ENCODE results near the gene FAM156B.

DNA sequence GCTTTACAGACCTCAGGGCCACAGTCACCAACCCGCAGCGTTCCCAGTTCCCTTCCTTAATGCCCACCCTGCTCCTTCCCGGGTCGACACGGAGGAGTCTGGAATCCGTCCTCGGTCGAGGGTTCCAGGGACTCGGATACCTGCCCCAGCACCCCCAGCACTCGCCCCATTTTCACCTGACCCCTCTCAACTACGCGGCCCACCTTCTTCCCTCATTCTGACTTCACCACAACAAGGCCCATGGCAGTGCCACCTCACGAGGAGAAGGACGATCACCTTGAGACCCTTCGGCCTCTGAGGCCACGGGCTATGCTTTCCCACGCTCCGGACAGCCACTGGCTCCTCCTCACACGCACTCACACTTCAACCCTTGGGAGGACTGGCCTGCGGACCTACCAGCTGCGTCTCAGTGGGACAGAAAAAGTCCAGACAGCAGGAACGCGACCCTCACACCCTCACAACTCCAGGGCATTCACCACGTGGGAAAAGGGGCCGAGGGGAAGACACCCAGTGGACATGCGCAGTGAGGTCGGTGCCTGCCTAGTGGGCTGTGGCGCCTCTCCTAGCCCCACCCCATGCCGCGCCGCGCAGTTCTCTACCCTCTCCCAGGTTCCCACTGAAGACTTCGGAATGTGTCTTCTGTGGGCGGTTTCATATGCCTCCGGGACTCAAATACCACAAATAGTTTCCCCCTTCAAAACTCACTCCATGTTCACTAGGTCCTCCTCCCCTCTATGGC is 29.4 kb upstream of the FAM156B start, which contains the start of gene XAGE3:
- TF ChIP-seq BACH1 (IDR thresholded peaks at IDR 0.05; ENCODE audit: low read length) (no peak), POLR2A (IDR thresholded peaks at IDR 0.05; ENCODE audit: control extremely low read depth in 1 of 2, low read depth in 2 of 2, low read length in 2 of 2) (no peak), JUND (IDR thresholded peaks at IDR 0.05; ENCODE audit: low read length) (no peak), POLR2AphosphoS5 (IDR thresholded peaks at IDR 0.05; ENCODE audit: low read depth, low read length) (no peak), TAF1 (IDR thresholded peaks at IDR 0.05; ENCODE audit: low read depth, low read length) (no peak), EP300 (IDR thresholded peaks at IDR 0.05; ENCODE audit: borderline replicate concordance in 1 of 2, low read depth in 2 of 2, low read length in 2 of 2) (no peak), SP2 (IDR thresholded peaks at IDR 0.05; ENCODE audit: low read length) (no peak)

Measured in H1 (cell line).